Spinal cord (tissue), 10 donors: Measurements from ENCODE around the gene IL12RB2. TPM values are rescaled to one million over a fixed set of nuclear protein-coding genes. Genes with fewer than 3 reads are reported as not detected.
A peak's percentile ranks its signal among the peaks of the same experiment; 100 is the strongest.

Experiments
- DNase-seq, 6 donors: peaks; one replicate each; pipeline versions ENCODE4 v3.0.0 to v3.0.0-alpha.2; 2013 to 2015; ENCODE audit warnings: low spot score in 6 of 6, low read depth in 4 of 6
- H3K27ac ChIP-seq: one replicate; pipeline ENCODE4 v1.5.1; 2013; ENCODE audit warnings: low read depth, low read length, control low read depth
- H3K27me3 ChIP-seq: one replicate; pipeline ENCODE4 v1.6.1; 2013; ENCODE audit warnings: low read length; ENCODE audit not compliant: control insufficient read depth, insufficient read depth
- H3K36me3 ChIP-seq: one replicate; pipeline ENCODE4 v1.6.1; 2013; ENCODE audit warnings: low read length; ENCODE audit not compliant: control insufficient read depth, insufficient read depth
- H3K4me1 ChIP-seq: one replicate; pipeline ENCODE4 v1.6.1; 2013; ENCODE audit warnings: low read length; ENCODE audit not compliant: control insufficient read depth, insufficient read depth
- H3K4me3 ChIP-seq: one replicate; pipeline ENCODE4 v1.5.1; 2013; ENCODE audit warnings: low read depth, low read length, control low read depth
- H3K9me3 ChIP-seq: one replicate; pipeline ENCODE4 v1.6.1; 2013; ENCODE audit warnings: low read length; ENCODE audit not compliant: control insufficient read depth, insufficient read depth
- whole genome bisulfite sequencing: methylation state at CpG from one replicate; pipeline ENCODE4 v1.1.5; 2013; ENCODE audit warnings: missing lambda C conversion rate; ENCODE audit not compliant: insufficient coverage; 5-methylcytosine and 5-hydroxymethylcytosine counted together
- long read RNA-seq, 4 donors: transcript quantifications; one replicate each; lab custom pipeline, GENCODE V29; 2026
- polyA plus RNA-seq, 2 donors: library from polyadenylated mRNA; unstranded; fragments of 120-200 nt; gene quantifications; one replicate each; pipeline ENCODE4 v1.2.1, GENCODE V29; 2013; ENCODE audit not compliant: insufficient read length in 2 of 2
- total RNA-seq, 2 donors: library from RNA; depleted of rRNA in 1 of 2; stranded (reverse); fragments of 120-200 nt in 1 of 2; fragments of >200 nt in 1 of 2; gene quantifications; one replicate each; pipeline versions ENCODE4 v1.2.3 to v1.2.4, GENCODE V29; 2013 to 2014
- donor health status: healthy.

Gene IL12RB2
- total RNA-seq = 1 to 10 TPM in 1 of 2 donors, under 1 TPM in 1; 0.66 to 2.5 TPM
- 1 to 10 TPM in 1 of 2 donors, under 1 TPM in 1; 0.77 to 1.2 TPM for polyA plus RNA-seq
- long read RNA-seq, donor 1, partial matches to known transcripts = 221 of 368 reads
- long read RNA-seq, donor 1, other reads (novel, unspliced or antisense) = 147 of 368 reads
- long read RNA-seq, donor 2 = 0 reads
- long read RNA-seq, donor 3 = 0 reads
- long read RNA-seq, donor 4 = 0 reads

GRCh38 chr1:67307251-67308060, at the start of gene IL12RB2:
Gene IL12RB2 (plus strand): TSS chr1:67307873. CDS start chr1:67320369, 12,496 bp downstream.
- peak in 2 of 6 donors; percentile 38 to 48 for DNase-seq
- 1% methylated on average over 62 of the region's 75 CpGs for WGBS
- Histone ChIP-seq H3K36me3 (no peaks in the 10 kb centered on the region), H3K9me3 (no peaks in the 10 kb centered on the region), H3K4me3 (peak within 1 kb of the TSS; percentile 31), H3K27me3 (peaks cover 16% of the 10 kb centered on the region), H3K27ac (no peak within 1 kb of the TSS), H3K4me1 (peaks cover 11% of the 10 kb centered on the region)

GRCh38 chr1:67261680-67262079, 46.0 kb upstream of the IL12RB2 start:
- Histone ChIP-seq H3K36me3 (no peaks in the 10 kb centered on the region), H3K4me1 (no peaks in the 10 kb centered on the region), H3K4me3 (no peak overlapping the region), H3K27ac (no peak overlapping the region), H3K27me3 (no peaks in the 10 kb centered on the region), H3K9me3 (no peaks in the 10 kb centered on the region)
- DNase-seq = peak in 2 of 6 donors; percentile 5 to 32
- WGBS = no CpG with 5 or more reads among the region's 4 CpGs

GRCh38 chr1:67262735-67263134, 44.9 kb upstream of the IL12RB2 start:
- WGBS = no CpG with 5 or more reads among the region's 5 CpGs
- Histone ChIP-seq H3K9me3 (no peaks in the 10 kb centered on the region), H3K4me1 (no peaks in the 10 kb centered on the region), H3K27me3 (no peaks in the 10 kb centered on the region), H3K36me3 (no peaks in the 10 kb centered on the region), H3K27ac (no peak overlapping the region), H3K4me3 (no peak overlapping the region)
- no peak for DNase-seq

GRCh38 chr1:67264152-67264551, 43.5 kb upstream of the IL12RB2 start:
- Histone ChIP-seq H3K27ac (no peak overlapping the region), H3K4me3 (no peak overlapping the region), H3K9me3 (no peaks in the 10 kb centered on the region), H3K27me3 (no peaks in the 10 kb centered on the region), H3K36me3 (no peaks in the 10 kb centered on the region), H3K4me1 (no peaks in the 10 kb centered on the region)
- DNase-seq = peak in 2 of 6 donors; percentile 2 to 79

GRCh38 chr1:67264899-67265298, 42.8 kb upstream of the IL12RB2 start:
- WGBS = no CpG with 5 or more reads among the region's 3 CpGs
- no peak for DNase-seq

GRCh38 chr1:67269061-67269460, 38.6 kb upstream of the IL12RB2 start:
- no CpG with 5 or more reads among the region's 3 CpGs for WGBS
- H3K27ac ChIP-seq = no peak overlapping the region
- no peaks in the 10 kb centered on the region for H3K4me1 ChIP-seq
- peaks cover 1% of the 10 kb centered on the region for H3K9me3 ChIP-seq
- no peak overlapping the region for H3K4me3 ChIP-seq
- H3K36me3 ChIP-seq = no peaks in the 10 kb centered on the region
- no peaks in the 10 kb centered on the region for H3K27me3 ChIP-seq
- DNase-seq = peak in 2 of 6 donors; percentile 34 to 51

More at GRCh38 chr1:67264899-67265298, 42.8 kb upstream of the IL12RB2 start:
- no peak overlapping the region for H3K4me3 ChIP-seq
- no peaks in the 10 kb centered on the region for H3K4me1 ChIP-seq
- no peaks in the 10 kb centered on the region for H3K36me3 ChIP-seq
- no peak overlapping the region for H3K27ac ChIP-seq
- H3K27me3 ChIP-seq = no peaks in the 10 kb centered on the region
- no peaks in the 10 kb centered on the region for H3K9me3 ChIP-seq

- H3K27ac ChIP-seq = no peak overlapping the region
- peaks cover 1% of the 10 kb centered on the region for H3K9me3 ChIP-seq
- H3K4me1 ChIP-seq = no peaks in the 10 kb centered on the region
- no peak for DNase-seq
- H3K36me3 ChIP-seq = no peaks in the 10 kb centered on the region
- no peak overlapping the region for H3K4me3 ChIP-seq
- H3K27me3 ChIP-seq = no peaks in the 10 kb centered on the region
- WGBS = 95% methylated on average over 3 of the region's 3 CpGs
Observed at GRCh38 chr1:67270541-67270940, 37.1 kb upstream of the IL12RB2 start.

- Histone ChIP-seq H3K27me3 (no peaks in the 10 kb centered on the region), H3K36me3 (no peaks in the 10 kb centered on the region), H3K4me1 (no peaks in the 10 kb centered on the region), H3K4me3 (no peak overlapping the region), H3K27ac (no peak overlapping the region), H3K9me3 (peaks cover 1% of the 10 kb centered on the region)
- no peak for DNase-seq
- whole genome bisulfite sequencing = 90% methylated on average over 2 of the region's 4 CpGs
Observed at GRCh38 chr1:67273591-67273990, 34.1 kb upstream of the IL12RB2 start.

- no peaks in the 10 kb centered on the region for H3K4me1 ChIP-seq
- no peaks in the 10 kb centered on the region for H3K27me3 ChIP-seq
- H3K27ac ChIP-seq = no peak overlapping the region
- no peak for DNase-seq
- WGBS = 80% methylated on average over 2 of the region's 5 CpGs
- H3K4me3 ChIP-seq = no peak overlapping the region
- peaks cover 1% of the 10 kb centered on the region for H3K9me3 ChIP-seq
- H3K36me3 ChIP-seq = no peaks in the 10 kb centered on the region
Observed at GRCh38 chr1:67274623-67275325, 32.9 kb upstream of the IL12RB2 start.
